KG1 (cell line): ENCODE results near the gene PPM1F.
"Not testable (repeated sequence)": the region's sequence is repeated elsewhere in the genome, so short reads cannot be mapped to it uniquely, and the experiment has no call there.

Source experiments
- DNase-seq: peaks from one replicate; lab custom pipeline; 2025; lab: John Stamatoyannopoulos, UW

PPM1F gene

DNA sequence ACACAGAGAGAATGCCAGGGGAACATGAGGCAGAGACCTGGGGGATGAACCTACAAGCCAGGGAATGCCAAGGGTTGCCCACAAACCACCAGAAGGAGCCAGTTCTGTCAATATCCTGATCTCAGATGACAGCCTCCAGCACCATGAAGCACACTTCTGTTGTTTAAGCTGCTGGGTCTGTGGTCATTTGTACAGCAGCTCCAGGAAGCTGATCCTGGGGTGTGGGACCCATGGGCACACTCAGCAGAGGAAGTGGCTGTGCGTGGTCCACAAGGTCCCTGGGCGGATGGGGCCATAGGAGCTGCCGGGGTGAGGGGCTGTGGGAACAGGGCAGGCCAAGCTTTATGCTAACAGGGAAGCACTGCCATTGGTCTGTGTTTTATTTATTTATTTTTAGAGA, 12.1 kb downstream of the PPM1F start:
- DNase-seq = no peak

DNA sequence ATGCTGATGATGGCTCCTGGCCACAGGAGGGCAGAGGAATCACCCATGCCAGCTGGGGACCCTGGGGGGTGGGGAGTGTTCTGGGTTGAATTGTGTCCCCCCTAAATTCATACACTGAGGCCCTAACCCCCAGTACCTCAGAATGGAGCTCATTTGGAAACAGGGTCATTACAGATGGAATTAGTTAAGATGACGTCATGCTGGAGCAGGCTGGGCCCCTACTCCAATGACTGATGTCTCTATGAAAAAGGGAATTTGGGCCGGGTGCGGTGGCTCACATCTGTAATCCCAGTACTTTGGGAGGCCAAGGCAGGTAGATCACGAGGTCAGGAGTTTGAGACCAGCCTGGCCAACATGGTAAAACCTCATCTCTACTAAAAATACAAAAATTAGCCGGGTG, 12.7 kb downstream of the PPM1F start:
- DNase-seq = not testable (repeated sequence)

DNA sequence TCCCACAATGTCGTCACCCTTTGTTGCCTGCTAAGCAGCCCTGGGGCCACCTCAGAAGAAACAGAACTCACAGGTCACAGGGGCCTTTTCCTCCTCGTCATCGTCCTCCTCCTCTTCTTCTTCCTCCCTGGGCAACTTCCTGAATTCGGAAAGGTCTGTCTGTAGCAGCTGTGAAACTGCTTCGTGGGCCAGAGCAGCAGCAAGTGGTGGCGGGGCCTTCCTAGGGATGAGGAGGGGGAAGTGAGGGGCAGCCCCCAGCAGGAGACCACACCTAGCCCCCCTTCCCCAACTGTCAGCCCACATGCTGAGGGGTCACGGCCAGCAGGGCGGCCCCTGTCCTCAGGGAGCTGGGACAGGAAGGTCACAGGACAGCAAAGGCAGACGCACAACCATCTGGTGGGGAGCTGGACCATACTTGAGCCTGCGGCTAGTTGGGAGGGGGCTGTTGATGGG, 13.2 kb downstream of the PPM1F start:
- no peak for DNase-seq

DNA sequence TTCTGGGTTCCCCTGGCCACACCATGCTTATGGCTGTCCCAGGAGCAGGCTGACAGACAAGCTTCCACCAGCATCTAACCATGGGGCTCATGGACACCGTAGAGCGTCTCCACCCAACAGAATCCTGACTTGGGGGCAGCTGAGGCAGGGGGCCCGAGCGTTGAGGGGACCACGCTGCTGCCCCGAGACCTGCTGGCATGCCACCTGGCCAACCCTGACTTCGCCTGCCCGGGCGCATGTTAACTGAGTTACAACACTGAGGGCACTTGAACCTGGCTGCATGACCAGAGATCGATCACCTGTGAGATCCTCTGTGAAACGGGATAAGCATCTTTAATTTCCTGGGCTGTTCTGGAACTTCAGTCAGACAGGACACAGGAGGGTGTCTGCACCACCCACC, 13.7 kb downstream of the PPM1F start:
- no peak for DNase-seq

DNA sequence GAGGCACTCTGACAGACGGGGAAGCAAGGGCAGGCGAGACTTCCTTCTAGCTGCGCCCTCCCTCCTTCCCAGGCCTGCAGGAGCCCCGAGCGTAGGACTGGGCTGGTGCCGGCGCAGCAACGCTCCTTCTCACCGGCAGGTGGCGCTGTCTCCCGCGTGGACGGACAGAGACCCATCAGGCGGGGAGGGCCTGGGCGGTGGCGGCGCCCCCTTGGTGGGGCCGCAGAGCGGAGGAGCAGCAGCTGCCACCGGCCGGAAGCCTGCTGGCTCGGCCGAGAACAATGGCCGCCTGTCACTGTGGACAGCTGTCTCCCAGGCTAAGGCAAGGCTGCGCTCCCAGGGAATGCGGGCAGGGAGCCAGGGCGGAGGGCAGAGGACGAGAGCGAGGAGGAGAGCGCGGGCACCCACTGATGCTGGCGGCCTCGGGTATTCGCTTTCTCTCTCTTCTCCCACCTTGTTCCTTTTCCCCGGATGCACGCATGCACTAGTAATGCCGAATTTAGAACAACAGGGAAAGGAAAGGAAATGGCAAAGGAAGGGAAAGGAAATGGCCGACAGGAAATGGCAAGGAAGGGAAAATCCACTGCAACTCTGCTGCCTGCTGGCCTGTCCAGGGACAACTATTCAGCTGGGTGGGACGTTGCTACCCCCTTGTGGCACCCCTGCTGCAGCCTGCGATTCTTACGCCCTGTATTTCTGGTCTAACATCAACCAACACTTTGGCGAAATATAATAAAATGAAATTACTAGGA, 14.4 kb downstream of the PPM1F start:
- peak; percentile 84 for DNase-seq

DNA sequence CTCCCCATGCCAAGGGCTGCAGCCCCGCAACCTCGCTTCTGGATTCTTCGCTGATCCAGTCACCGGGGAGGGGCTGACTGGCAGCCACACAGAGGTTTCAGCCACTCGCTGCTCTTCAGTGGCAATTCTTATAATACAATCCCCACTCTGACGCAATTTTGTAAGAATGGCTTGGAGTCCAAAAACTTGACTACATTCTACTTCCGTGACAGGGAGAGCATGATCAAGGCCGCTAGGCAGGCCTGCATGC, 14.9 kb downstream of the PPM1F start:
- no peak for DNase-seq

DNA sequence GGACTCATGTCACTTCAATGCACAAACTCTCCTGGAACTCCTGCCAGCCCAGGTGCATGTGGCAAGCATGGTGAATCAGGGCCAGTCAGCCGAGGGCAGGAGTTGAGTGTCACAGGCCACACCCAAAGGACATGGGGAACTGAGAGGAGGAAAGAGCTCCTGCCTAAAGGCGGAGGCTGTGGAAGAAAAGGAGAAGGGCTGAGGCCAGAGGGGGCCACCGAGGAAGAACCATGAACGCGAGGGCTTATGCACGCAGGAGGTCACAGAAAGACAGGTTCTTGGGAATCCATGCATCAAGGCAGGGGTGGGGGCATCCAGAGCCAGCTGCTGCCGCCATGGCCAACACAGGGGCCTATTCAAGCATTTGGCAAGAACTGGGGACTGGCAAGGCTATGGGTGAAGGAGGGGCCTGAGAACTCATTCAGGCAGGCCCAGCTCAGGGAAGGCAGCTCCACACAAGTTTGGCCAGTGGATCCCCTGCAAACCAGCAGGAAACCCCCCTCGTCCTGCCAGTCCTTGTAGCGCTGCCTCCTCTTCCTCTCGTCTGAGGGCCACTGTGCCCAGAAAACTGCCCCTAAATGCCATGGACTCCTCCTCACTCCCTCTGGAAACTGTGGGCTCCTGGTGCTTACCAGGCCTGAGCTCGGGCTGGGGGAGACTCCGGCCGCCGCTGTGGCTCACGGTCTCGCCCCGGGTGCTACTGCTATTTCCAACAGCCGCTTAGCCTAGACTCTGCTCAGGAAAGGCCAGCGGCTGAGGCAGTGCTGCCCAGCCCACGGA, 15.4 kb downstream of the PPM1F start:
- no peak for DNase-seq

DNA sequence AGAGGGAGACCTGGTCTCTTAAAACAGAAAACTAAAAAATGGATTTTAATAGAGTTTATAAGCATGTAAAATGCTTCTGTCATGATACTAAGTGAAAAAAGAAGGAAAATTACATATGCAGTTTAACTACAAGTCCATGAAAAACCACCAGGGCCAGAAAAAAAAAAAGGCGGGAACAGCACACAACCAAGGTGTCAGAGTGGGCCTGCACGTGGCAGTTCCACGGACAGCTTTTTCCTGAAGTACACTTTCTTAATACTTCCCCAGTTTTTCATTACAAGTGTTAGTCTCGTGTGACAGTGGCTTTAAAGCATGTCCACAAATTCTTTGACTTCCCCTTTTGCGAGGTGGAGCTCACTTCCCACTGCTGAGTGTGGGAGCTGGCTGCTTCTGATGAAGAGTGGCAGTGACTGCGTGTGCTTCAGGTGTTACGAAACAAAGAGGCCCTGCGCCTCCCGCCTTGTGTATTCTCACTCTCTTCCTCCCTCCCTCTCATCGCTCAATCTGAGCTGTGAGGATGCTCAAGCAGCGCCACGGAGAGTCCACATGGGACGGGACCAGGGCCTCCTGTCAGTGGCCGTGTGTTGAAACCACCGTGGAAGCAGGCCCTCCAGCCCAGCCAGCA, 16.4 kb downstream of the PPM1F start:
- no peak for DNase-seq

DNA sequence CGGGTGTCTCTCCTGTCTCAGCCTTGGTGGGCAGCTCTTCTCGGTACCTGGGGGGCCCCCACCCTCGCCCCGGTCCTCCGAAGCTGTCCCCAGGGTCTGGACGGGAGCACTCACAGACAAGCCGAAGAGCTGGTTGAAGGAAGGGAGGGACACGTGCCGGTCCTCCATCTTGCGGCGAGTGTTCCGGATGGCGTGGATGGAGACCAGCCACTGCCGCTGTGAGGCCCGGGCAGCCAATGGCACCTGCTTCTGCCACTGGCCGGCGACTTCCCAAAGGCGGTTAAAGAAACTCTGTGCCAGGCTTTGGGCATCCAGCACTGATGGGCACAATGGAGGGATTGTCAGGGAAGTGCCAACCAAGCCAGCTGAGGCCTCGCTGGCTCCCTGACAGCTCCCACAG, 18.7 kb downstream of the PPM1F start:
- DNase-seq = no peak

DNA sequence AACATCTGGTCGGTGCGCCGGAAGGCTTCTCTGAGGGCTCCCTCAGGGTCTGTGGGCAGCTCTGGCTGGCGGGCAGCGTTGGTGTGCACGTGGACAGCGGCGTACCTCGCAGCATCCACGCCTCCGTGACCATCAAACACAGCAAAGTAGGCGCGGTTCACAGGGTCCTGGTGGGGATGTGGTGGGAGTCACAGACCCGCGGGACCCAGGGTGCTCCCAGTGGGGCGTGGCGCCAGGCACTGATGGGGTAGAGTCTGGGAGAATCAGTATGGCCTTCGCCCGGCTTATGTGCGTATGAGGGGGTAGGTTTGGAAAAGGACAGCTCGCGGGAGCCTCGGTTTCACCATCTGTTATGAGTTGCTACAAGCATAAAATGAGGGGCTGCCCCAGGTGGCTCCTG, 19.2 kb downstream of the PPM1F start:
- DNase-seq = no peak

DNA sequence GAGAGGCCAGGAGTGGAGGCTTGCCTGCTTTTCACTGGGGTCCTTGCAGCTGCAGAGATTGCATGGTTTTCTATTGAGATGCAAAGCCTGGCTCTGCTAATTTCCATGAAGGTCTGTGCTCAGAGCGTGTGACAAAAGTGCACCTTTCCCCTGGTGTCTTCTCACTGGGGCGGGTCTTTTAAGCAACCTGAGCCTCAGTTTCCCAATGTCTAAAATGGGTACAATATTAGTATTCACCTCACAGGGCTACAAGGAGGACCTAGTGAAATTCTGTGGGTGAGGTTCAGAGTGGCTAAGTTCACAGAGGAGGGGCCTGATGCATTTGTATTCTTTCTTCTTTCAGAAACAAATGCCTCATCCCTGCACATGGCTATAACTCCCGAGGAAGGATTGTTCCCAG, 20.3 kb downstream of the PPM1F start:
- DNase-seq = no peak

DNA sequence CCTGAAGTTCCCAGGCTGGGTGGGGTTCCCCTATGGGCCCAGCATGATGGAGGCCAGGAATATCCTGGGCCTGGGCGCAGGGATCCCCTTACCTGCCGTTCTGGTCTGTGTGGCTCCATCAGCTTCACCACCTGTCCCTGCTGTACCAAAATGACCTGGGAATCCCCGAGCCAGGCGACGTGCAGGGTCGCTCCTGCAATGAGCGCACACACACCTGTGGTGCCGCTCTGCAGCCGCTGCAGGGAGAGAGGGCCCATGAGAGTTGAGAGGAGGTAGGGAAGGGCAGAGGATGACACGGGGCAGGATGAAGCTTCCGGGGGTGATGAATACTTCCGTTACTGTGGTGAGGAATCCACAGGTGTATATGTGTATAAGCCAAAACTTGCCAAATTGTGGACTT, 21.6 kb downstream of the PPM1F start:
- DNase-seq = no peak

DNA sequence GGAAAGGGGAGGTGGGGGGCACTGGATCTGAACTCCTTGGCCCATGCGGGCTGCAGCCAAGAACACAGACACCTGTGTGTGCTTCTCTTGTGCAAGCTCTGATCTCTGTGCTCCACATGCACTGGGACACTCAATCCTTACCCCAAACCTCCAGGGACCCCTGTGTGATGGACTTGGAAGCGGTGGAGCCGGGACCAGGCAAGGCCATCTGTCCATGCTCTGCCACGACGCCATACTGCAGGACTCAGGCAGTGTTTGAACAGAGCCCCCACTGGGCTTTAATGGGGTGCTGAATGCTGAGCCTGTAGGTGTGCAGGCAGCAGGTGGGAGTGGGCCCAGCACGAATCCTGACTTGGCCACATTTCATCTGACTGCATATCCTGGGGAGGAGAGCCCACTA, 23.4 kb downstream of the PPM1F start:
- no peak for DNase-seq

DNA sequence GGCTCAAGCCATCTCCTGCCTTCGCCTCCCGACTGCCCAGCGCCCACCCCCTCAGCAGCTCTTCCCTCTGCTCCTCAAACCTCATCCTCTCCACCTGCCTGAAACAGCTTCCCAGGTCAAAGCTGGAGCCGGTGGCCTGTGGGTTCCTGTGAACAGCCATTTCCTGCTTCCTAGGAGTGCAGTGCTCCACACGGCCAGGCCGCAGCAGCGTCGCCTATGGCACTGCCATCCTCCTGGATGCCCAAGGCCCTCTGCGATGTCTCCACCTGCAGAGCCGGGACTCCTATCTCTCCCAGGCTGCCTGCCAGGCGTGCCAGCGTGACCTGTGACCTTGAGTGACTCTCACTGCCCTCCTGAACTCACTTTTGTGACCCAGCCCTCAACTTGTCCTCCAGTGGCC, 24.6 kb downstream of the PPM1F start:
- no peak for DNase-seq

DNA sequence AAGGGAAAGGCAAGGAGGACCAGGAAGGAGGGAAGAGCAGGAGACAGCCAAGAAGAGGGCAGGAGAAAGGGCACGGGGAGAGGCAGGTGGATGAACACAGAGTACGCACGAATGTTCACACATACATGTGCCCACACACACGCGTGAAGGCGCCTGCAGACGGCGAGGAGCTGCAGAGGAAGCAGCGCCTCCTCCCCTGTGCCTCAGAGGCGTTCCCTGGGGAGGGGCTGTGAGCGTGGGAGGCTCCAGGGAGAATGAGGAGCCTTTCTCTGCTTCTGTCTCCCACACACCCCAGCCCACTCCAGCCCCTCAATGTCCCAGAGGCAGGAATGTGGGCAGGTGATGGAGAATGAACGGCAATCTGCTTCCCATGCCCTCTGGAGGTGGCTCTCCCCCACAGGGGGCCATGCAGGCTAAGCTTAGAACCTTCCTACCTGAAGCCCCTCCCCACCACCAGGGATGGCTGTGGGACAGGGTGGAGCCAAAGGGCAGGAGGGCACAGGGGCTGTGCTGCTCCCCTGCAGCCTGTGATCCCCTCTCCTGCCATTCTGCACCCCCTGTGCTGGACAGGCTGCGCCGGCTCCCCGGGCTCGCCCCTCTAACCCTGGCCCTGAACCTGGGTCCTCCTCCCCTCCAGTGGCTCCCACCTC, 25.3 kb downstream of the PPM1F start:
- DNase-seq = no peak

DNA sequence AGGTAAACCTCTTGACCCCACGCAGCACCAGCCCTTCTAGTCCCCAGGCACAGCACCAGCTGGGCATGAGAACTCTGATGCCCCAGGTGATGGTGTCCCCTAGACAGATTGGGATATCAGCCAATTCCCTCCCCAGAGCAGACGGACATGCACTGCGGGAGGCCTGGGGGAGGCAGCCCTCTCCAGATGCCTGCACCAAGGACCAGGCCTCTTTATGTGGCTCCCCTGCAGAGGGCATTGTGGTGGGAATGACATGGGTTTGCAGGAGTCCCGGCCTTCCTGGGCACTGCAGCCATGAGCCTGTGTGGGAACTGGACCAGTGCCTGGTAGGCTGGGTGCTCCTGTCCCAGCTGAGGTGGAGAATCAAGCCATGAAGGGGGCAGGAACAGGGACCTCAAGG, 25.9 kb downstream of the PPM1F start:
- no peak for DNase-seq

DNA sequence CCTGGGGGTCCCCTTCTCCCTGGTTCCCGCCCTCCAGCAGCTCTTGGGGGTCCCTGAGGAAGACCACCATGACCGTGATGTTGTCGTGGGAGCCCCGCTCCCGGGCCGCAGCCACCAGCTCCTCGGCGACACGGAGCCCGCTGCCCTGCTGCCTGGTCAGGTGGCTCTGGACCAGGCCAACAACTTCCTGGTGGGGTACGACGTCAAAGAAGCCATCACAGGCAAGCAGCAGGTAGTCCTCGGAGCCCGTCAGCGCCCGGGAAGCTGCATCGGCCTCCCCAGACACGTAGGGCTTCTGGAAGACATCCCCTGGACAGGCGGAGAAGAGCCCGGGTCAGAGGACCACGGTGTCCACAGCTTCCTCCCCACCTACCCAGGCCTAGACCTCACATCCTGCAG, 29.5 kb downstream of the PPM1F start:
- no peak for DNase-seq

DNA sequence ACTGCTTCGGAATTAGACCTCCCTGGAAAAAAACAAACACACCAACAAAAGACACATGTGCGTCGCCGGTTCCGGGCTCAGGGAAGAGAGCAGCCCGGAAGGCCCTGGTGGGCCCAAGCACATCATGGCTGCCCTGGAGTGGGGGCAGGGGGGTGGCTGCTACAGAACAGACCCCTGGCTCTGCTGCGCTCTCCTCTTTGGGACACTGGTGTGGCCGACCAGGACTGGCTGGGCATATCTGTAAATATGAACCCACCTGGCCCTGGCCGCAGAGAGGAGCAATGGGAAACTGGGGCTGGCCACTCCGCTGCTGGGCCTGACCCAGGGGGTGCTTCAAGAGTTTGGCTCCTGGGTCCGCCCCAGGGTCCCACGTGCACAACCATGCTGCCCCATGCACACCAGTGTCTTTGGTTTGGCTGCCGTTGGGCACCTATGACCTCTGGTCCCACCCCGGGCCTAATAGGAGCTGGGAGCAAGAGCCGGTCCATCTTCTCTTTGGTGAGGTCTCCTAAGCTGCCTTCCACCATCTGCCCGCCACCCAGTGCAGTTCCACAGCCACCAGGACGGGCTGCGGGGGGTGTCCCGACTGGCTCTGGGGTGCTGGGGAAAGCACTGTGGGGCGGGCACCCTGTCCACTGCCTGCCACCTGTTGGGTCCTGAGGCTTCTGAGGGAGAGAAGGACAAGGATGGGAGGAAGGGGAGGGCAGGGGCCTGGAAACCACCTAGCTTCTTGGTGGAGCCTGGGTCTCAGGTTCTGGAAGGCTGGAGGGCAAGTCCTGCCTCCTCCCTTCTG, 30.1 kb downstream of the PPM1F start:
- DNase-seq = no peak

DNA sequence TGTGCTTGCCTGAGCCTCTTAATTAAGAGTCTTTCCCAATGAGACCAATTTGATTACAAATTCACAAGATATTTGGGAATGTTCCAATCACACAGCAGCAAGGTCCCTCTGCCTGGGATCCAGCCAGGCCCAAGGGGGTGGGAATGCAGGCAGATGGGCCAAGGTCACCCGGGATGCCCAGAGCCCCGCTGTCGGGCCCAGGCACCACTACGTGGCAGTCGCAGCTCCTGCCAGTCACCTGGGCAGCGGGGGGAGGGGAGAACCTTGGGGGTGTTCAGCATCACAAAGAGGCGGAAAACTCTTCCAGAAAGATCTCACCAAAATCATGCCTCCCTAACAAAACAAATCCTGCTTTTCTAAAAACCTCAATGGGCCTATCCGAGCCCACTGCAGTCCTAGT, 30.9 kb downstream of the PPM1F start:
- no peak for DNase-seq

DNA sequence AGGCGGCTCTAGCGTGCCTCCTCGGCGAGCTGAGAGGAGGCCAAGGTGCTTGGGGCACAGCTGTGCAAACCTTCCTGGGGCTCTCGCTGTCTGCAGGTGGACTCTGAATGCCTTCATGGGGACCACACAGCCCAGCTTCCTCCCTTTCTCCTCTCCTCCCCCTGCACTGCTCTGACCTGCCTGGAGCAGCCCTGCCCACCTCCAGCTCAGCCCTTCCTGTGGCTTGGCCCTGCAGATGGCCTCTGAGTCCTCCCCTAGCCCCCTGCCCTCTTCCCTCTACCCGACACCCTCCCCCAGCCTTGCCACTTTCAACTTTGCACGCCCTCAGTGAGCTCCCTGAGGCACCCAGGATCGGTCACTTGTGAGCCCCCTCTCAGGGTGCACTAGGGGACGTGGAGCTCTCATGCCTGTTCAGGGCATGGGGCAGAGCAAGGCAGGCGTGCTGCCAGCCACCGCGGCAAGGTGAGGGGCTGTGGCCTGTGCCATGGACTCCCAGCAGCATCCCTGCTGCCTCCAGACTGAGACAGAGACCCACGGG, 31.4 kb downstream of the PPM1F start:
- no peak for DNase-seq

DNA sequence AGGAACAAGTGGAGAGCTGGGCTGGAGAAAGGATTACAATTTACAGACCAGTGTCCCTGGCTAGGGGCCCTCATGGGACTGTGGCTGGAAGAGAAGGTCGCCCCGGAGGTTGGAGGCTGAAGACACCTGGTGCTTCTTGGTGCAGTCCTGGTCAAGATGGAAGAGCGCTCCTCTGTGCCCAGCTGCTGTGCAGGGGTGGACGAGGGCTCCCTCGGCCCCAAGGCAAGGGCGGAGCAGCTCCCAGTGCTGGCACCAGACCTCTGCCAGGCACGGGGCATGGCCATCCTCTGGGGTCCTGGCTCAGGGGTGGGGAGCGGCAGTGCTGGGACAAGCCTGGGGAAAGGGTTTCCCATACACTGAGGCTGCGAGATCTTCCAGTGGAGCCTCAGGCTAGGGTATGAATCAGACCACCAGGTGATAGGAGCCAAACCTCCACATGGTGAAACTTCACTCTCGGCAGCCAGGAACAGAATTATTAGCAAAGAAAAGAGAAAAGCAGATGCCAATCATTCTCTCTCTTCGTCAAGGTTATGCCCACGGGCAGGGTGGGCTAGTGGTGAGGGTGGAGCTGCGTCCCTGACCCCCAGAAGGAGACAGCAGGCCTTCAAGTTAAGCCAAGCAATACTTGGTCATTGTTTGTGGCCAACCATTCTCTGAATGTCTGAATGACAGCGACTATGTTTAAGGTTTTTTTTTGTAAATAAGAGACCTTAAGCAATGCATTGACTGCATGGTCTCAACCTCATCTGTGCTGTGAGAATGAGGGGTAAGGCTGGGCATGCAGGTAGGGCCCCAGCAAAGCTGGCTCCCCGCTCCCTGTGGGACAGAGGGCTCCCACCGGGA, 32.1 kb downstream of the PPM1F start:
- no peak for DNase-seq
